OCI-LY1 (cell line): Measurements from ENCODE around the gene DAPK2.

Experiments used
- H2AFZ ChIP-seq: fragments of 200-600 bp; sonication (generic), shearing (Covaris generic); 2 replicates; pipeline ENCODE4 v1.6.0; 2014; ENCODE audit warnings: antibody characterized with exemption, mild to moderate bottlenecking, low read length
- H3F3A ChIP-seq: fragments of 200-600 bp; sonication (generic), shearing (Covaris generic); 2 replicates; pipeline ENCODE4 v1.6.0; 2014; ENCODE audit warnings: mild to moderate bottlenecking, antibody characterized with exemption, low read length, moderate library complexity; ENCODE audit not compliant: insufficient read depth
- H3K27ac ChIP-seq: fragments of 200-600 bp; sonication (generic); 2 replicates; pipeline ENCODE4 v1.5.1; 2014; ENCODE audit warnings: low read length, mixed run types, mild to moderate bottlenecking, low read depth; ENCODE audit not compliant: poor library complexity, severe bottlenecking
- H3K27me3 ChIP-seq: fragments of 200-600 bp; sonication (generic); 2 replicates; pipeline ENCODE4 v1.6.0; 2014; ENCODE audit warnings: antibody characterized with exemption, mild to moderate bottlenecking, low read length, moderate library complexity; ENCODE audit not compliant: insufficient read depth
- H3K36me3 ChIP-seq: fragments of 200-600 bp; sonication (generic); 2 replicates; pipeline ENCODE4 v1.6.1; 2014; ENCODE audit warnings: mild to moderate bottlenecking, antibody characterized with exemption, low read length, moderate library complexity, mixed read lengths; ENCODE audit not compliant: insufficient read depth
- H3K4me1 ChIP-seq: fragments of 200-600 bp; sonication (generic); 2 replicates; pipeline ENCODE4 v1.5.1; 2014; ENCODE audit warnings: mild to moderate bottlenecking, low read length, moderate library complexity; ENCODE audit not compliant: insufficient read depth, severe bottlenecking
- H3K4me2 ChIP-seq: fragments of 200-600 bp; sonication (generic), shearing (Covaris generic); 2 replicates; pipeline ENCODE4 v1.6.1; 2014; ENCODE audit warnings: low read length
- H3K4me3 ChIP-seq: fragments of 200-600 bp; sonication (generic); 2 replicates; pipeline ENCODE4 v1.5.1; 2014; ENCODE audit warnings: low read length, low read depth, mild to moderate bottlenecking, mixed read lengths; ENCODE audit not compliant: poor library complexity, severe bottlenecking
- H3K79me2 ChIP-seq: fragments of 200-600 bp; shearing (Covaris generic); 2 replicates; pipeline ENCODE4 v1.6.1; 2016; ENCODE audit warnings: mixed run types, low read length, mixed read lengths; ENCODE audit not compliant: insufficient read depth
- H3K9ac ChIP-seq: fragments of 200-600 bp; sonication (generic), shearing (Covaris generic); 2 replicates; pipeline ENCODE4 v1.6.1; 2014; ENCODE audit warnings: mild to moderate bottlenecking, low read length, mixed read lengths
- H3K9me2 ChIP-seq: fragments of 200-600 bp; sonication (generic), shearing (Covaris generic); 2 replicates; pipeline ENCODE4 v1.6.1; 2014; ENCODE audit warnings: low read depth, mild to moderate bottlenecking, low read length, mixed read lengths
- H3K9me3 ChIP-seq: fragments of 200-600 bp; shearing (Covaris generic); 2 replicates; pipeline ENCODE4 v1.6.1; 2014; ENCODE audit warnings: low read length, mixed read lengths
- H4K20me1 ChIP-seq: fragments of 200-600 bp; sonication (generic), shearing (Covaris generic); 2 replicates; pipeline ENCODE4 v1.6.0; 2016; ENCODE audit warnings: mild to moderate bottlenecking, low read length; ENCODE audit not compliant: insufficient read depth
- EZH2 ChIP-seq: fragments of 200-600 bp; sonication (generic), shearing (Covaris generic); IDR thresholded peaks from 2 replicates; pipeline ENCODE4 v1.8.0; 2017; ENCODE audit warnings: borderline replicate concordance, mixed run types, mild to moderate bottlenecking, antibody characterized with exemption, low read length, moderate library complexity, mixed read lengths
- TF ChIP-seq, protein P1 (sequence below): fragments of 200-600 bp; sonication (generic), shearing (Covaris generic); IDR thresholded peaks from 2 replicates; pipeline ENCODE4 v1.5.1; 2017; ENCODE audit warnings: mild to moderate bottlenecking, antibody characterized with exemption, low read length, moderate library complexity, mixed read lengths

DAPK2 gene

DNA sequence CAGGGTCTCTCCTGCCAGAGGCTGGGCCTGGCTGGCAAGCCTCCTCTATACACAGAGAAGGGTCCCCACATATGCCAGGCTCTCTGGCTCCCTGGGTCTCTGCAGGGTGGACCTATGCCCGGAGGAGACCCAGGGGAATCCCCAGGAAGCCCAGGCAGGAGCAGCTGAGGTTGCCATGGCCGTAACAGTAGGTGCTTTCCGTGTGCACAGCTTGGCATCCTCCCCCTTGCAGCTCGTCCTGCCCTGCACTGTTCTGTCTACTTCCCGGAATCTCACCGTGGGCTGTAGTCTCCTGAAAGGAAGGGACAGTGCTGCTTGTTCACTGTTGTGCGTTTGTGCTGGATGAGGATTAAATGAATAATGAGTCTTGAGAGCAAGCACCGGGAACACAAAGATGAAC, 47.8 kb downstream of the DAPK2 start:
- H3K4me2 ChIP-seq, result no peak overlapping the region
- H3K4me3 ChIP-seq, result no peak overlapping the region
- H3K27me3 ChIP-seq, result no peaks in the 10 kb centered on the region
- TF ChIP-seq EZH2, result no peak
- TF ChIP-seq, protein P1, sequence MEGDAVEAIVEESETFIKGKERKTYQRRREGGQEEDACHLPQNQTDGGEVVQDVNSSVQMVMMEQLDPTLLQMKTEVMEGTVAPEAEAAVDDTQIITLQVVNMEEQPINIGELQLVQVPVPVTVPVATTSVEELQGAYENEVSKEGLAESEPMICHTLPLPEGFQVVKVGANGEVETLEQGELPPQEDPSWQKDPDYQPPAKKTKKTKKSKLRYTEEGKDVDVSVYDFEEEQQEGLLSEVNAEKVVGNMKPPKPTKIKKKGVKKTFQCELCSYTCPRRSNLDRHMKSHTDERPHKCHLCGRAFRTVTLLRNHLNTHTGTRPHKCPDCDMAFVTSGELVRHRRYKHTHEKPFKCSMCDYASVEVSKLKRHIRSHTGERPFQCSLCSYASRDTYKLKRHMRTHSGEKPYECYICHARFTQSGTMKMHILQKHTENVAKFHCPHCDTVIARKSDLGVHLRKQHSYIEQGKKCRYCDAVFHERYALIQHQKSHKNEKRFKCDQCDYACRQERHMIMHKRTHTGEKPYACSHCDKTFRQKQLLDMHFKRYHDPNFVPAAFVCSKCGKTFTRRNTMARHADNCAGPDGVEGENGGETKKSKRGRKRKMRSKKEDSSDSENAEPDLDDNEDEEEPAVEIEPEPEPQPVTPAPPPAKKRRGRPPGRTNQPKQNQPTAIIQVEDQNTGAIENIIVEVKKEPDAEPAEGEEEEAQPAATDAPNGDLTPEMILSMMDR, result no peak
- no peak overlapping the region for H2AFZ ChIP-seq
- H3K36me3 ChIP-seq, result no peaks in the 10 kb centered on the region
- no peak overlapping the region for H3K9ac ChIP-seq
- H3F3A ChIP-seq, result no peaks in the 10 kb centered on the region
- no peaks in the 10 kb centered on the region for H4K20me1 ChIP-seq
- H3K27ac ChIP-seq, result no peak overlapping the region
- H3K79me2 ChIP-seq, result no peaks in the 10 kb centered on the region
- no peaks in the 10 kb centered on the region for H3K9me2 ChIP-seq
- no peaks in the 10 kb centered on the region for H3K9me3 ChIP-seq
- peaks cover 8% of the 10 kb centered on the region for H3K4me1 ChIP-seq

GRCh38 chr15:63997715-63998442, 48.4 kb downstream of the DAPK2 start:
- Histone ChIP-seq H3K4me3 (no peak overlapping the region), H3K9ac (no peak overlapping the region), H3K79me2 (no peaks in the 10 kb centered on the region), H3F3A (no peaks in the 10 kb centered on the region), H2AFZ (no peak overlapping the region), H3K27ac (no peak overlapping the region), H3K4me2 (no peak overlapping the region), H3K36me3 (no peaks in the 10 kb centered on the region), H3K27me3 (no peaks in the 10 kb centered on the region), H3K9me3 (no peaks in the 10 kb centered on the region), H3K9me2 (no peaks in the 10 kb centered on the region), H4K20me1 (no peaks in the 10 kb centered on the region), H3K4me1 (peaks cover 9% of the 10 kb centered on the region)
- TF ChIP-seq, protein P1, result no peak
- TF ChIP-seq EZH2, result no peak

GRCh38 chr15:63996794-63997357, 49.4 kb downstream of the DAPK2 start:
- H4K20me1 ChIP-seq, result no peaks in the 10 kb centered on the region
- H3K4me2 ChIP-seq, result no peak overlapping the region

More at GRCh38 chr15:63996794-63997357, 49.4 kb downstream of the DAPK2 start:
- peaks cover 19% of the 10 kb centered on the region for H3K4me1 ChIP-seq
- TF ChIP-seq, protein P1, result no peak
- no peak for TF ChIP-seq EZH2
- no peaks in the 10 kb centered on the region for H3K27me3 ChIP-seq
- no peaks in the 10 kb centered on the region for H3K36me3 ChIP-seq
- H3K27ac ChIP-seq, result no peak overlapping the region
- H2AFZ ChIP-seq, result no peak overlapping the region
- H3K9ac ChIP-seq, result no peak overlapping the region
- H3K9me2 ChIP-seq, result no peaks in the 10 kb centered on the region
- H3F3A ChIP-seq, result no peaks in the 10 kb centered on the region
- no peak overlapping the region for H3K4me3 ChIP-seq
- no peaks in the 10 kb centered on the region for H3K9me3 ChIP-seq
- no peaks in the 10 kb centered on the region for H3K79me2 ChIP-seq
